CD4-positive, alpha-beta T cell (primary cell): ENCODE data around the gene THRA. TPM values are rescaled to one million over a fixed set of nuclear protein-coding genes. Genes with fewer than 3 reads are reported as not detected.

ENCODE experiments used
- ATAC-seq: fragments of 200-7000 bp; cut with Tn5 transposase; one replicate; pipeline ENCODE4 v1.10.0; 2022; ENCODE audit warnings: mild to moderate bottlenecking; ENCODE audit not compliant: poor library complexity
- CTCF ChIA-PET: fragments of 350-600 bp; sonication (Branson Sonifier 250); formaldehyde crosslinking; loops from one replicate; lab custom pipeline; 2021; ENCODE audit warnings: antibody characterized with exemption, inconsistent platforms; lab: Charles Lee
- POLR2A ChIA-PET: fragments of 350-600 bp; sonication (Branson Sonifier 250); formaldehyde crosslinking; loops from one replicate; lab custom pipeline; 2021; ENCODE audit warnings: antibody characterized with exemption, inconsistent platforms; lab: Charles Lee
- DNase-seq, 14 experiments: peaks; one replicate each; pipeline ENCODE4 v3.0.0-alpha.2; 2013 to 2020; ENCODE audit warnings: mixed read lengths in 2 of 14
- H3K27ac ChIP-seq, 2 donors: one replicate each; pipeline versions ENCODE4 v1.5.1 to v1.7.0; 2013; ENCODE audit warnings: low read length in 2 of 2, low read depth in 1 of 2, mild to moderate bottlenecking in 1 of 2
- H3K27me3 ChIP-seq, 2 experiments: 1 replicate in 1 of 2; 2 replicates in 1 of 2; pipeline versions ENCODE4 v1.6.1 to v1.7.0; 2013; ENCODE audit warnings: low read length in 2 of 2, control low read depth in 1 of 2, mild to moderate bottlenecking in 1 of 2, moderate library complexity in 1 of 2; ENCODE audit not compliant: insufficient read depth in 2 of 2, control insufficient read depth in 1 of 2
- H3K36me3 ChIP-seq: one replicate; pipeline ENCODE4 v1.6.1; 2013; ENCODE audit warnings: low read length, control low read depth; ENCODE audit not compliant: insufficient read depth
- H3K4me1 ChIP-seq: one replicate; pipeline ENCODE4 v1.6.1; 2013; ENCODE audit warnings: low read length, control low read depth; ENCODE audit not compliant: insufficient read depth
- H3K4me3 ChIP-seq: one replicate; pipeline ENCODE4 v1.5.1; 2013; ENCODE audit warnings: mild to moderate bottlenecking, low read length, moderate library complexity
- H3K9me3 ChIP-seq, 2 experiments: 1 replicate in 1 of 2; 2 replicates in 1 of 2; pipeline versions ENCODE4 v1.6.1 to v1.7.0; 2013; ENCODE audit warnings: low read length in 2 of 2, mild to moderate bottlenecking in 2 of 2, control low read depth in 1 of 2, moderate library complexity in 1 of 2; ENCODE audit not compliant: control insufficient read depth in 1 of 2, insufficient read depth in 1 of 2
- H3K27ac Mint-ChIP-seq: one replicate; pipeline ENCODE4 v1.8.0; 2020; ENCODE audit warnings: mixed read lengths
- H3K27me3 Mint-ChIP-seq: one replicate; pipeline ENCODE4 v1.8.0; 2021; ENCODE audit warnings: mixed read lengths
- H3K36me3 Mint-ChIP-seq: one replicate; pipeline ENCODE4 v1.8.0; 2021; ENCODE audit warnings: low read depth, mixed read lengths
- H3K4me1 Mint-ChIP-seq: one replicate; pipeline ENCODE4 v1.8.0; 2021; ENCODE audit warnings: low read depth, mixed read lengths
- H3K4me3 Mint-ChIP-seq: one replicate; pipeline ENCODE4 v1.8.0; 2020; ENCODE audit warnings: mild to moderate bottlenecking, mixed read lengths
- H3K9me3 Mint-ChIP-seq: one replicate; pipeline ENCODE4 v1.8.0; 2020; ENCODE audit warnings: mixed read lengths
- CTCF ChIP-seq: fragments of 200-600 bp; IDR thresholded peaks from one replicate; pipeline ENCODE4 v1.8.0; 2022; ENCODE audit warnings: antibody characterized with exemption, mild to moderate bottlenecking
- intact Hi-C, 2 experiments: fragments of 100-400 bp; cut with DNase I in 1 of 2; cut with micrococcal nuclease in 1 of 2; formaldehyde crosslinking; loops; one replicate each; pipeline versions ENCODE4 v1.15.1 to v1.9.0; 2023 to 2025; cut with DNase I, micrococcal nuclease
- total RNA-seq, 174 experiments: library from RNA in 2 of 174; stranded (reverse) in 2 of 174; gene quantifications; one replicate each; pipeline ENCODE4 v1.2.3 and lab custom pipeline; 2021 to 2026

The THRA gene
- total RNA-seq, 2 experiments from 2014 or later = 35.2 to 36.4 TPM

GRCh38 chr17:40068584-40068916, 5.8 kb downstream of the THRA start:
- H3K27ac Mint-ChIP-seq = peak overlapping the region; percentile 96
- H3K4me3 Mint-ChIP-seq = peak overlapping the region; percentile 89
- intact Hi-C loops = no loop called here
- peaks cover 91% of the 10 kb centered on the region for H3K4me1 ChIP-seq
- TF ChIP-seq CTCF = no peak
- H3K27me3 ChIP-seq = no peaks in the 10 kb centered on the region
- H3K9me3 Mint-ChIP-seq = no peaks in the 10 kb centered on the region
- no peaks in the 10 kb centered on the region for H3K36me3 ChIP-seq
- H3K4me3 ChIP-seq = peak overlapping the region; percentile 51
- ATAC-seq (peak; percentile 3), DNase-seq (no peak)
- CTCF ChIA-PET = interaction anchor here (1.5 to 2.7 kb wide), 2 partner anchors 44 to 150 kb away, joined by 4 to 14 read pairs; partner anchors contain the start of gene WIPF2
- no peaks in the 10 kb centered on the region for H3K27me3 Mint-ChIP-seq
- POLR2A ChIA-PET = interaction anchor here (0.7 to 2.7 kb wide), 7 partner anchors 18 to 72 kb away, joined by 3 to 16 read pairs (median 5); partner anchors contain the start of genes CASC3 and MSL1
- H3K36me3 Mint-ChIP-seq = peaks cover 12% of the 10 kb centered on the region
- H3K9me3 ChIP-seq = no peaks in the 10 kb centered on the region
- peaks cover 86% of the 10 kb centered on the region for H3K4me1 Mint-ChIP-seq
- peak overlapping the region; percentile 73 to 74 for H3K27ac ChIP-seq

GRCh38 chr17:40068917-40069750, 6.4 kb downstream of the THRA start:
- Mint-ChIP-seq H3K4me1 (peaks cover 85% of the 10 kb centered on the region), H3K36me3 (peaks cover 11% of the 10 kb centered on the region), H3K27me3 (no peaks in the 10 kb centered on the region), H3K9me3 (no peaks in the 10 kb centered on the region), H3K4me3 (peak overlapping the region; percentile 89), H3K27ac (peak overlapping the region; percentile 96)
- DNase-seq (peak; percentile 68 to 89 (median 80)), ATAC-seq (peak; percentile 71)
- CTCF ChIA-PET = interaction anchor here (0.9 to 2.7 kb wide), 8 partner anchors 15 to 150 kb away, joined by 3 to 14 read pairs (median 4); partner anchors contain the start of genes MED24, NR1D1 and WIPF2
- Histone ChIP-seq H3K27me3 (no peaks in the 10 kb centered on the region), H3K4me1 (peaks cover 85% of the 10 kb centered on the region), H3K36me3 (peaks cover 4% of the 10 kb centered on the region), H3K4me3 (peak overlapping the region; percentile 51), H3K27ac (peak overlapping the region; percentile 73 to 74), H3K9me3 (no peaks in the 10 kb centered on the region)
- TF ChIP-seq CTCF = no peak
- POLR2A ChIA-PET = interaction anchor here (0.7 to 2.7 kb wide), 11 partner anchors 15 to 71 kb away, joined by 3 to 16 read pairs (median 6); partner anchors contain the start of genes CASC3, MED24, MSL1 and NR1D1
- intact Hi-C loops = no loop called here

GRCh38 chr17:40069751-40070708, 7.3 kb downstream of the THRA start:
- CTCF ChIA-PET = interaction anchor here (0.9 to 2.7 kb wide), 9 partner anchors 16 to 149 kb away, joined by 3 to 14 read pairs (median 4); partner anchors contain the start of genes MED24, NR1D1 and WIPF2
- peak; percentile 43 for ATAC-seq

More at GRCh38 chr17:40069751-40070708, 7.3 kb downstream of the THRA start:
- intact Hi-C loops = no loop called here
- DNase-seq = peak in 9 of 14 experiments; percentile 28 to 73 (median 61)
- POLR2A ChIA-PET = interaction anchor here (0.6 to 2.7 kb wide), 9 partner anchors 16 to 115 kb away, joined by 3 to 16 read pairs (median 6); partner anchors contain the start of genes CASC3, MED24, MSL1 and NR1D1
- H3K9me3 Mint-ChIP-seq = no peaks in the 10 kb centered on the region
- peak overlapping the region; percentile 89 for H3K4me3 Mint-ChIP-seq
- peaks cover 10% of the 10 kb centered on the region for H3K36me3 Mint-ChIP-seq
- TF ChIP-seq CTCF = peak; percentile 21
- no peaks in the 10 kb centered on the region for H3K27me3 Mint-ChIP-seq
- H3K4me1 Mint-ChIP-seq = peaks cover 83% of the 10 kb centered on the region
- Histone ChIP-seq H3K27me3 (no peaks in the 10 kb centered on the region), H3K27ac (peak overlapping the region; percentile 73 to 74), H3K9me3 (no peaks in the 10 kb centered on the region), H3K36me3 (peaks cover 13% of the 10 kb centered on the region), H3K4me3 (peak overlapping the region; percentile 51), H3K4me1 (peaks cover 81% of the 10 kb centered on the region)
- peak overlapping the region; percentile 96 for H3K27ac Mint-ChIP-seq
